ENCODE measurements around the gene ZDHHC13.

The ZDHHC13 gene

GRCh38 chr11:19077965-19078364, 39.0 kb upstream of the ZDHHC13 start:
- Histone ChIP-seq H3K9me3 (ENCODE audit: control extremely low read depth in 1 of 5, control insufficient read depth in 4 of 5, insufficient read depth in 2 of 5, low read depth in 1 of 5, low read length in 4 of 5) (no peaks in the 10 kb centered on the region), H3K4me3 (ENCODE audit: control insufficient read depth in 1 of 7, extremely low read depth in 1 of 7, insufficient read depth in 4 of 7, low read depth in 2 of 7, low read length in 6 of 7) (no peak overlapping the region), H3K4me1 (ENCODE audit: control extremely low read depth in 1 of 4, control insufficient read depth in 4 of 4, insufficient read depth in 4 of 4, low read length in 3 of 4) (no peaks in the 10 kb centered on the region), H3K27me3 (replicated peaks in 2 of 5; ENCODE audit: control insufficient read depth in 4 of 5, insufficient read depth in 5 of 5, low read length in 4 of 5) (no peaks in the 10 kb centered on the region), H3K36me3 (ENCODE audit: control insufficient read depth in 4 of 4, insufficient read depth in 4 of 4, low read length in 3 of 4) (no peaks in the 10 kb centered on the region), H3K27ac (ENCODE audit: insufficient read depth in 1 of 2, low read depth in 1 of 2, low read length in 2 of 2, poor library complexity in 1 of 2, severe bottlenecking in 2 of 2) (no peak overlapping the region)
- CTCF ChIA-PET, result interaction anchor here (1.0 to 9.1 kb wide), 13 partner anchors 10 to 482 kb away, joined by 3 to 136 read pairs (median 4); no protein-coding TSS in a partner anchor
- no peak for DNase-seq
- POLR2A ChIA-PET, result no interaction called here

- H3K9me3 ChIP-seq (ENCODE audit: control extremely low read depth in 1 of 5, control insufficient read depth in 4 of 5, insufficient read depth in 2 of 5, low read depth in 1 of 5, low read length in 4 of 5), result no peaks in the 10 kb centered on the region
- ChIA-PET POLR2A (no interaction called here), CTCF (interaction anchor here (1.0 to 6.3 kb wide), 7 partner anchors 9 to 475 kb away, joined by 3 to 37 read pairs (median 3); partner anchors contain the start of gene ZDHHC13)
- no peaks in the 10 kb centered on the region for H3K36me3 ChIP-seq (ENCODE audit: control insufficient read depth in 4 of 4, insufficient read depth in 4 of 4, low read length in 3 of 4)
- 38% methylated on average over 3 of the region's 6 CpGs for WGBS (ENCODE audit: insufficient coverage)
- no peak overlapping the region for H3K27ac ChIP-seq (ENCODE audit: insufficient read depth in 1 of 2, low read depth in 1 of 2, low read length in 2 of 2, poor library complexity in 1 of 2, severe bottlenecking in 2 of 2)
- no peak overlapping the region for H3K4me3 ChIP-seq (ENCODE audit: control insufficient read depth in 1 of 7, extremely low read depth in 1 of 7, insufficient read depth in 4 of 7, low read depth in 2 of 7, low read length in 6 of 7)
- no peaks in the 10 kb centered on the region for H3K4me1 ChIP-seq (ENCODE audit: control extremely low read depth in 1 of 4, control insufficient read depth in 4 of 4, insufficient read depth in 4 of 4, low read length in 3 of 4)
- no peak for DNase-seq
- no peaks in the 10 kb centered on the region for H3K27me3 ChIP-seq (replicated peaks in 2 of 5; ENCODE audit: control insufficient read depth in 4 of 5, insufficient read depth in 5 of 5, low read length in 4 of 5)
These were observed 37.1 kb upstream of the ZDHHC13 start for GRCh38 chr11:19079643-19080440.

GRCh38 chr11:19080579-19080993, 36.4 kb upstream of the ZDHHC13 start:
- WGBS (ENCODE audit: insufficient coverage), result 97% methylated on average over 3 of the region's 6 CpGs
- CTCF ChIA-PET, result interaction anchor here (0.9 to 2.0 kb wide), 6 partner anchors 9 to 470 kb away, joined by 3 to 6 read pairs (median 3); no protein-coding TSS in a partner anchor
- no peaks in the 10 kb centered on the region for H3K4me1 ChIP-seq (ENCODE audit: control extremely low read depth in 1 of 4, control insufficient read depth in 4 of 4, insufficient read depth in 4 of 4, low read length in 3 of 4)
- H3K27me3 ChIP-seq (replicated peaks in 2 of 5; ENCODE audit: control insufficient read depth in 4 of 5, insufficient read depth in 5 of 5, low read length in 4 of 5), result no peaks in the 10 kb centered on the region
- H3K27ac ChIP-seq (ENCODE audit: insufficient read depth in 1 of 2, low read depth in 1 of 2, low read length in 2 of 2, poor library complexity in 1 of 2, severe bottlenecking in 2 of 2), result no peak overlapping the region
- DNase-seq, result no peak
- POLR2A ChIA-PET, result no interaction called here
- no peaks in the 10 kb centered on the region for H3K36me3 ChIP-seq (ENCODE audit: control insufficient read depth in 4 of 4, insufficient read depth in 4 of 4, low read length in 3 of 4)
- H3K4me3 ChIP-seq (ENCODE audit: control insufficient read depth in 1 of 7, extremely low read depth in 1 of 7, insufficient read depth in 4 of 7, low read depth in 2 of 7, low read length in 6 of 7), result no peak overlapping the region
- H3K9me3 ChIP-seq (ENCODE audit: control extremely low read depth in 1 of 5, control insufficient read depth in 4 of 5, insufficient read depth in 2 of 5, low read depth in 1 of 5, low read length in 4 of 5), result no peaks in the 10 kb centered on the region

- ChIA-PET CTCF (interaction anchor here (1.4 kb wide), 1 partner anchor 12 kb away, joined by 7 read pairs; no protein-coding TSS in a partner anchor), POLR2A (no interaction called here)
- Histone ChIP-seq H3K36me3 (ENCODE audit: control insufficient read depth in 4 of 4, insufficient read depth in 4 of 4, low read length in 3 of 4) (no peaks in the 10 kb centered on the region), H3K27ac (ENCODE audit: insufficient read depth in 1 of 2, low read depth in 1 of 2, low read length in 2 of 2, poor library complexity in 1 of 2, severe bottlenecking in 2 of 2) (no peak overlapping the region), H3K27me3 (replicated peaks in 2 of 5; ENCODE audit: control insufficient read depth in 4 of 5, insufficient read depth in 5 of 5, low read length in 4 of 5) (no peaks in the 10 kb centered on the region), H3K4me1 (ENCODE audit: control extremely low read depth in 1 of 4, control insufficient read depth in 4 of 4, insufficient read depth in 4 of 4, low read length in 3 of 4) (no peaks in the 10 kb centered on the region), H3K9me3 (ENCODE audit: control extremely low read depth in 1 of 5, control insufficient read depth in 4 of 5, insufficient read depth in 2 of 5, low read depth in 1 of 5, low read length in 4 of 5) (no peaks in the 10 kb centered on the region), H3K4me3 (ENCODE audit: control insufficient read depth in 1 of 7, extremely low read depth in 1 of 7, insufficient read depth in 4 of 7, low read depth in 2 of 7, low read length in 6 of 7) (no peak overlapping the region)
- WGBS (ENCODE audit: insufficient coverage), result no CpG with 5 or more reads among the region's 1 CpG
- DNase-seq, result no peak
These were observed 33.8 kb upstream of the ZDHHC13 start for GRCh38 chr11:19083166-19083565.

- DNase-seq, result no peak
- POLR2A ChIA-PET, result no interaction called here
- Histone ChIP-seq H3K4me3 (ENCODE audit: control insufficient read depth in 1 of 7, extremely low read depth in 1 of 7, insufficient read depth in 4 of 7, low read depth in 2 of 7, low read length in 6 of 7) (no peak overlapping the region), H3K27ac (ENCODE audit: insufficient read depth in 1 of 2, low read depth in 1 of 2, low read length in 2 of 2, poor library complexity in 1 of 2, severe bottlenecking in 2 of 2) (no peak overlapping the region), H3K27me3 (replicated peaks in 2 of 5; ENCODE audit: control insufficient read depth in 4 of 5, insufficient read depth in 5 of 5, low read length in 4 of 5) (no peaks in the 10 kb centered on the region), H3K36me3 (ENCODE audit: control insufficient read depth in 4 of 4, insufficient read depth in 4 of 4, low read length in 3 of 4) (no peaks in the 10 kb centered on the region), H3K9me3 (ENCODE audit: control extremely low read depth in 1 of 5, control insufficient read depth in 4 of 5, insufficient read depth in 2 of 5, low read depth in 1 of 5, low read length in 4 of 5) (no peaks in the 10 kb centered on the region), H3K4me1 (ENCODE audit: control extremely low read depth in 1 of 4, control insufficient read depth in 4 of 4, insufficient read depth in 4 of 4, low read length in 3 of 4) (no peaks in the 10 kb centered on the region)
- CTCF ChIA-PET, result interaction anchor here (1.0 to 6.9 kb wide), 3 partner anchors 8 to 14 kb away, joined by 4 to 37 read pairs (median 4); no protein-coding TSS in a partner anchor
- 98% methylated on average over 4 of the region's 5 CpGs for WGBS (ENCODE audit: insufficient coverage)
These were observed 32.2 kb upstream of the ZDHHC13 start for GRCh38 chr11:19084661-19085315.

GRCh38 chr11:19087658-19088057, 29.3 kb upstream of the ZDHHC13 start:
- Histone ChIP-seq H3K27ac (ENCODE audit: insufficient read depth in 1 of 2, low read depth in 1 of 2, low read length in 2 of 2, poor library complexity in 1 of 2, severe bottlenecking in 2 of 2) (no peak overlapping the region), H3K4me3 (ENCODE audit: control insufficient read depth in 1 of 7, extremely low read depth in 1 of 7, insufficient read depth in 4 of 7, low read depth in 2 of 7, low read length in 6 of 7) (no peak overlapping the region), H3K9me3 (ENCODE audit: control extremely low read depth in 1 of 5, control insufficient read depth in 4 of 5, insufficient read depth in 2 of 5, low read depth in 1 of 5, low read length in 4 of 5) (no peaks in the 10 kb centered on the region), H3K27me3 (replicated peaks in 2 of 5; ENCODE audit: control insufficient read depth in 4 of 5, insufficient read depth in 5 of 5, low read length in 4 of 5) (peaks cover 0 to 3% (median 0%) of the 10 kb centered on the region in 5 experiments), H3K36me3 (ENCODE audit: control insufficient read depth in 4 of 4, insufficient read depth in 4 of 4, low read length in 3 of 4) (no peaks in the 10 kb centered on the region), H3K4me1 (ENCODE audit: control extremely low read depth in 1 of 4, control insufficient read depth in 4 of 4, insufficient read depth in 4 of 4, low read length in 3 of 4) (no peaks in the 10 kb centered on the region)
- WGBS (ENCODE audit: insufficient coverage), result 86% methylated on average over 8 of the region's 8 CpGs
- ChIA-PET POLR2A (no interaction called here), CTCF (interaction anchor here (6.9 kb wide), 1 partner anchor 11 kb away, joined by 37 read pairs; no protein-coding TSS in a partner anchor)
- no peak for DNase-seq

- Histone ChIP-seq H3K36me3 (ENCODE audit: control insufficient read depth in 4 of 4, insufficient read depth in 4 of 4, low read length in 3 of 4) (no peaks in the 10 kb centered on the region), H3K9me3 (ENCODE audit: control extremely low read depth in 1 of 5, control insufficient read depth in 4 of 5, insufficient read depth in 2 of 5, low read depth in 1 of 5, low read length in 4 of 5) (no peaks in the 10 kb centered on the region), H3K4me1 (ENCODE audit: control extremely low read depth in 1 of 4, control insufficient read depth in 4 of 4, insufficient read depth in 4 of 4, low read length in 3 of 4) (no peaks in the 10 kb centered on the region), H3K27ac (ENCODE audit: insufficient read depth in 1 of 2, low read depth in 1 of 2, low read length in 2 of 2, poor library complexity in 1 of 2, severe bottlenecking in 2 of 2) (no peak overlapping the region), H3K4me3 (ENCODE audit: control insufficient read depth in 1 of 7, extremely low read depth in 1 of 7, insufficient read depth in 4 of 7, low read depth in 2 of 7, low read length in 6 of 7) (no peak overlapping the region), H3K27me3 (replicated peaks in 2 of 5; ENCODE audit: control insufficient read depth in 4 of 5, insufficient read depth in 5 of 5, low read length in 4 of 5) (peaks cover 0 to 3% (median 0%) of the 10 kb centered on the region in 5 experiments)
- WGBS (ENCODE audit: insufficient coverage), result 70% methylated on average over 2 of the region's 4 CpGs
- no peak for DNase-seq
- POLR2A ChIA-PET, result no interaction called here
- CTCF ChIA-PET, result interaction anchor here (0.7 to 6.9 kb wide), 4 partner anchors 8 to 169 kb away, joined by 3 to 37 read pairs (median 3); no protein-coding TSS in a partner anchor
These were observed 28.2 kb upstream of the ZDHHC13 start for GRCh38 chr11:19088791-19089190.
